OCI-LY7 (cell line): ENCODE data around the gene PHRF1. TPM values are rescaled to one million over a fixed set of nuclear protein-coding genes. Genes with fewer than 3 reads are reported as not detected.

Experiments
- BruUV-seq: library from RNA; stranded (reverse); fragments of 400-500 nt; replicated peaks from 2 replicates; lab custom pipeline; 2021; lab: Mats Ljungman, UMichigan
- CTCF ChIA-PET: fragments of 300-600 bp; sonication (Branson Sonifier 250); formaldehyde crosslinking; loops from one replicate; lab custom pipeline; 2022; ENCODE audit warnings: antibody characterized with exemption; ENCODE audit not compliant: unreplicated experiment; lab: Charles Lee
- POLR2A ChIA-PET: fragments of 300-600 bp; sonication (Branson Sonifier 250); formaldehyde crosslinking; loops from one replicate; lab custom pipeline; 2022; ENCODE audit warnings: antibody characterized with exemption; lab: Charles Lee
- DNase-seq: peaks from one replicate; pipeline ENCODE4 v3.0.0-alpha.2; 2015; ENCODE audit warnings: low spot score
- H2AFZ ChIP-seq: fragments of 200-600 bp; sonication (generic), shearing (Covaris generic); 2 replicates; pipeline ENCODE4 v1.6.1; 2014; ENCODE audit warnings: mild to moderate bottlenecking, antibody characterized with exemption, low read length, moderate library complexity
- H3K27ac ChIP-seq: fragments of 200-600 bp; sonication (generic); 2 replicates; pipeline ENCODE4 v1.5.1; 2014; ENCODE audit warnings: mixed run types, low read depth, mild to moderate bottlenecking, moderate library complexity, low read length, inconsistent platforms; ENCODE audit not compliant: poor library complexity, severe bottlenecking
- H3K36me3 ChIP-seq: fragments of 200-600 bp; sonication (generic); 2 replicates; pipeline ENCODE4 v1.6.1; 2014; ENCODE audit warnings: mild to moderate bottlenecking, antibody characterized with exemption, low read length, moderate library complexity, mixed read lengths; ENCODE audit not compliant: insufficient read depth
- H3K4me1 ChIP-seq: fragments of 200-600 bp; sonication (generic); 2 replicates; pipeline ENCODE4 v1.5.1; 2014; ENCODE audit warnings: mild to moderate bottlenecking, low read length; ENCODE audit not compliant: insufficient read depth, poor library complexity, severe bottlenecking
- H3K4me2 ChIP-seq: fragments of 200-600 bp; sonication (generic); 2 replicates; pipeline ENCODE4 v1.6.1; 2014; ENCODE audit warnings: mild to moderate bottlenecking, low read length
- H3K4me3 ChIP-seq: fragments of 200-600 bp; sonication (generic); 2 replicates; pipeline ENCODE4 v1.5.1; 2014; ENCODE audit warnings: mild to moderate bottlenecking, low read depth, low read length; ENCODE audit not compliant: poor library complexity, severe bottlenecking
- H3K79me2 ChIP-seq: fragments of 200-600 bp; sonication (generic); 2 replicates; pipeline ENCODE4 v1.6.1; 2016; ENCODE audit warnings: low read depth, mild to moderate bottlenecking, low read length, moderate library complexity, mixed read lengths; ENCODE audit not compliant: insufficient read depth
- H3K9me2 ChIP-seq: fragments of 200-600 bp; sonication (generic); 2 replicates; pipeline ENCODE4 v1.6.1; 2016; ENCODE audit warnings: mild to moderate bottlenecking, low read length, mixed read lengths; ENCODE audit not compliant: insufficient read depth
- H3K9me3 ChIP-seq: fragments of 200-600 bp; sonication (generic); 2 replicates; pipeline ENCODE4 v1.6.1; 2014; ENCODE audit warnings: mild to moderate bottlenecking, mixed run types, low read length, mixed read lengths
- H4K20me1 ChIP-seq: fragments of 200-600 bp; sonication (generic); 2 replicates; pipeline ENCODE4 v1.6.1; 2014; ENCODE audit warnings: mild to moderate bottlenecking, antibody characterized with exemption, low read length, moderate library complexity, mixed read lengths; ENCODE audit not compliant: insufficient read depth
- EZH2phosphoT487 ChIP-seq: fragments of 200-600 bp; sonication (generic); IDR thresholded peaks from 2 replicates; pipeline ENCODE4 v1.6.1; 2018; ENCODE audit warnings: low read depth, borderline replicate concordance, mild to moderate bottlenecking, mixed run types, antibody characterized with exemption, low read length, moderate library complexity, mixed read lengths
- intact Hi-C: fragments of 100-400 bp; cut with micrococcal nuclease; formaldehyde crosslinking; loops from one replicate; pipeline ENCODE4 v1.10.0; 2022; ENCODE audit not compliant: unreplicated experiment
- total RNA-seq, 2 experiments: library from RNA; depleted of rRNA in 1 of 2; stranded (reverse); fragments of >200 nt in 1 of 2; shearing (Covaris generic) in 1 of 2; gene quantifications; 2 replicates each; pipeline ENCODE4 v1.2.3, GENCODE V29; 2014 to 2022
- TF ChIP-seq, protein P1 (sequence below): fragments of 200-600 bp; sonication (generic); conservative IDR thresholded peaks from 2 replicates; pipeline ENCODE4 v1.5.1; 2014; ENCODE audit warnings: mild to moderate bottlenecking, antibody characterized with exemption, low read length, moderate library complexity, mixed read lengths

Gene PHRF1
- total RNA-seq, 2 experiments from 2014 or later: 25.6 to 45.4 TPM

DNA sequence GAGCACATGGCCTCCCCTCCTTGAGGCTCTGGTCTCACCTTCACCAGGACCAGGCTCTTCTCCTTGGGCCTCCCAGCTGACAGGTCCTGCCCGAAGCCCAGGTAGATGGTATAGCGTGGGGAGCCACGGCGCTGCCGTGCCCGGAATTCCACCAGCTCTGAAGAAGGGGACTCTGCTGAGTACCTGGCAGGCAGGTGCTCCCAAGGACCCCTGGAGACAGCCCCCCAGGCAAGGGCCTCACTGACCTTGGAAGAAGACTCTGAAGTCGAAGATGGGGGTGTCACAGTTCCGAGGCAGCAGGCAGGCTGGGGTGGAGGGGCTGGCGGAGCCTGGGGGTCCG, 36.7 kb downstream of the PHRF1 start:
- intact Hi-C loops: no loop called here
- Histone ChIP-seq H3K4me1 (peaks cover 19% of the 10 kb centered on the region), H3K27ac (no peak overlapping the region), H3K4me3 (no peak overlapping the region), H3K9me2 (no peaks in the 10 kb centered on the region), H3K79me2 (no peaks in the 10 kb centered on the region), H2AFZ (no peak overlapping the region), H3K9me3 (no peaks in the 10 kb centered on the region), H3K36me3 (peaks cover 54% of the 10 kb centered on the region), H3K4me2 (no peak overlapping the region), H4K20me1 (0 out of 2 replicates have a peak, but pooled peaks cover 3% of the 10 kb centered on the region)
- no TSS peak for BruUV-seq
- DNase-seq: no peak
- ChIA-PET POLR2A (no interaction called here), CTCF (no interaction called here)
- TF ChIP-seq, protein P1, sequence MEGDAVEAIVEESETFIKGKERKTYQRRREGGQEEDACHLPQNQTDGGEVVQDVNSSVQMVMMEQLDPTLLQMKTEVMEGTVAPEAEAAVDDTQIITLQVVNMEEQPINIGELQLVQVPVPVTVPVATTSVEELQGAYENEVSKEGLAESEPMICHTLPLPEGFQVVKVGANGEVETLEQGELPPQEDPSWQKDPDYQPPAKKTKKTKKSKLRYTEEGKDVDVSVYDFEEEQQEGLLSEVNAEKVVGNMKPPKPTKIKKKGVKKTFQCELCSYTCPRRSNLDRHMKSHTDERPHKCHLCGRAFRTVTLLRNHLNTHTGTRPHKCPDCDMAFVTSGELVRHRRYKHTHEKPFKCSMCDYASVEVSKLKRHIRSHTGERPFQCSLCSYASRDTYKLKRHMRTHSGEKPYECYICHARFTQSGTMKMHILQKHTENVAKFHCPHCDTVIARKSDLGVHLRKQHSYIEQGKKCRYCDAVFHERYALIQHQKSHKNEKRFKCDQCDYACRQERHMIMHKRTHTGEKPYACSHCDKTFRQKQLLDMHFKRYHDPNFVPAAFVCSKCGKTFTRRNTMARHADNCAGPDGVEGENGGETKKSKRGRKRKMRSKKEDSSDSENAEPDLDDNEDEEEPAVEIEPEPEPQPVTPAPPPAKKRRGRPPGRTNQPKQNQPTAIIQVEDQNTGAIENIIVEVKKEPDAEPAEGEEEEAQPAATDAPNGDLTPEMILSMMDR: no peak
- no peak for TF ChIP-seq EZH2phosphoT487

DNA sequence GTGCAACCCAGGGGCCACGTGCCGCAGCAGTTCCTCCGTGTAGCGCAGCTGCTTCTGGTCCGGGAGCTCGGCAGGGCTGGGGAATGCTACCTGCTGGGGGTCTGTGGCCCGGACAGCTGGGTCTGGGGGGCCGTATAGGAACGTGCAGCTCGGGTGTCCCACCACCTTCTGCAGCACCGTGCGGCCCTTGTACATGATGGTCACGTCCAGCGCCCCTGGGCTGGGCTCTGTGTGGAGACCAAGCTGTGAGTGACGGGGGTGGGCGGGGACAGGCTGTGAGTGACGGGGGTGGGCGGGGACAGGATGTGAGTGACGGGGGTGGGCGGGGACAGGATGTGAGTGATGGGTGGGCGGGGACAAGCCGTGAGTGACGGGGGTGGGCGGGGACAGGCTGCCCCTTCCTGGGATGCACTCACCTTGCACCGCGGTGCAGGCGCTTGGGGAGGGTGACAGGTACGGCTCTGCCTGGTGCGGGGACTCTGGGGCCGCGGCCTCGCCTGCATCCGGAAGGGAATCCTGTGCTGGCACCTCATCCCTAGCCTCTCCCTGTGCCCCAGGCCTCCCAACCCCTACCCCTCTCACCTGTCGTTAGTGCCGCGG, 37.2 kb downstream of the PHRF1 start:
- intact Hi-C loops: no loop called here
- H3K9me3 ChIP-seq: no peaks in the 10 kb centered on the region
- H3K36me3 ChIP-seq: peaks cover 49% of the 10 kb centered on the region
- no peak overlapping the region for H3K27ac ChIP-seq
- peak; percentile 64 for DNase-seq
- no peaks in the 10 kb centered on the region for H3K9me2 ChIP-seq
- no peak overlapping the region; the same call in 1 of the 2 replicates for H3K4me2 ChIP-seq
- no peak overlapping the region for H2AFZ ChIP-seq
- H3K4me3 ChIP-seq: no peak overlapping the region
- TF ChIP-seq, protein P1: no peak
- no peak for TF ChIP-seq EZH2phosphoT487
- no TSS peak for BruUV-seq
- H4K20me1 ChIP-seq: 0 out of 2 replicates have a peak, but pooled peaks cover 3% of the 10 kb centered on the region
- CTCF ChIA-PET: no interaction called here
- POLR2A ChIA-PET: no interaction called here
- peaks cover 19% of the 10 kb centered on the region for H3K4me1 ChIP-seq
- H3K79me2 ChIP-seq: no peaks in the 10 kb centered on the region

DNA sequence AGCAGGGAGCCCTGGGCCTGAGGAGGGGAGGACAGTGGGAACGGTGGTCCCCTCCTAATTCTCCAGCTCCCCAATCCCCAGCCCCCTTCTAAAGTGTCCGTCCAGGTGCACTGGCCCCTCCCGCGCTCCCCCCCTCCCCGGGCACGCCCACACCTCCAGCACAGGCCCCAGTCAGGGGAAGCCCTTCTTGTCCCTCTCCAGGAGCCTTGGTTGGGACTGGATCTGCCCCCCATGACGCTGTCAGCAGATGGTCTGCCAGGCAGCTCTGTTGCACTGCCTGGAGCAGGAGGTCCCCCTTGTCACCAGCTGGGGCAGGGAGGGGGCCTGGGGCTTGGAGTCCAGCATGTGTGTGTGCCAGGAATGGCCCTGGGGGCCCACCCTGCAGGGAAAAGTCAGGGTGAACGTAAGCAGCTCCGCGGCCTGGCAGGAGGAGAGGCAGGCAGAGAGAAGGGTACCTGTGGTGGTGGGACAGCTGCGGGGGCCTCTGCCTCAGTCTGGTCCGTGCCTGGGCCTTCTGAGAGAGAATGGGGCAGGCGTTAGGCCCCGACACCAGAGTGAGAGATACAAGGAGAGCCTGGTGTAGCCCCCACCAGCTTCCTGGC, 37.9 kb downstream of the PHRF1 start:
- Histone ChIP-seq H4K20me1 (0 out of 2 replicates have a peak, but pooled peaks cover 3% of the 10 kb centered on the region), H3K4me2 (no peak overlapping the region; the same call in 1 of the 2 replicates), H3K9me2 (no peaks in the 10 kb centered on the region), H3K4me3 (no peak overlapping the region), H3K9me3 (no peaks in the 10 kb centered on the region), H3K36me3 (peaks cover 43% of the 10 kb centered on the region), H3K4me1 (peaks cover 19% of the 10 kb centered on the region), H2AFZ (no peak overlapping the region), H3K79me2 (no peaks in the 10 kb centered on the region), H3K27ac (no peak overlapping the region)
- no TSS peak for BruUV-seq
- POLR2A ChIA-PET: no interaction called here
- DNase-seq: no peak
- TF ChIP-seq EZH2phosphoT487: no peak
- TF ChIP-seq, protein P1: no peak
- CTCF ChIA-PET: no interaction called here
- intact Hi-C loops: no loop called here
